HG03378 (cell line): ENCODE measurements around the gene B4GALNT4.
"Not testable (repeated sequence)": the region's sequence is repeated elsewhere in the genome, so short reads cannot be mapped to it uniquely, and the experiment has no call there.

ENCODE experiments used
- ATAC-seq: cut with Tn5 transposase; IDR thresholded peaks from one replicate; pipeline ENCODE4 v1.9.1; 2021; ENCODE audit warnings: mild to moderate bottlenecking, moderate library complexity; ENCODE audit not compliant: unreplicated experiment

B4GALNT4 gene

GRCh38 chr11:335779-336658 lies 33.3 kb upstream of the B4GALNT4 start:
- no peak for ATAC-seq

DNA sequence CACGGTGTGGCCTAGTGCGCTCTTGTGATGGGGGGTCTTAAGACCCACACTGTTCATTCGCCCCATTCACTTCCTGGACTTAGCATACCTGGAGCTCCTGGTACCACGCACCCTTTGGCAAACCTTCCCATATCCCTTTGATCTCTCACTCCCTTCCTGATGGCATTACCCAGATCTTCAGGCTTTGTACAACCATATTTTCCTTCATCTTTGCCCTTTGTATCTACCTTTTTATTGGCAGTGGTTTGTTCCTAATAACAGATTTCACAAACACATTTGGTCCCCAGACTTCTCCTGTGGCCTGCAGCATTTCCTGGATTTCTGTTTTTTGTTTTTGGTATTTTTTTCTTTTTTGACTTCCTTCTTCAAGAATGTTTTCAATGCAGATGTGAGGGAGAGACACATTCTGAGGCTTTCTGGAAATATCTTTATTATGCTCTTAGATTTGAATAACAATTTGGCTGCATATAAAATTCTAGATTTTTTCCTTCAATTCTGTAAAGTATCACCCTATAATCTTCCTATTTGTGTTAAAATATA lies 32.6 kb upstream of the B4GALNT4 start:
- no peak for ATAC-seq

DNA sequence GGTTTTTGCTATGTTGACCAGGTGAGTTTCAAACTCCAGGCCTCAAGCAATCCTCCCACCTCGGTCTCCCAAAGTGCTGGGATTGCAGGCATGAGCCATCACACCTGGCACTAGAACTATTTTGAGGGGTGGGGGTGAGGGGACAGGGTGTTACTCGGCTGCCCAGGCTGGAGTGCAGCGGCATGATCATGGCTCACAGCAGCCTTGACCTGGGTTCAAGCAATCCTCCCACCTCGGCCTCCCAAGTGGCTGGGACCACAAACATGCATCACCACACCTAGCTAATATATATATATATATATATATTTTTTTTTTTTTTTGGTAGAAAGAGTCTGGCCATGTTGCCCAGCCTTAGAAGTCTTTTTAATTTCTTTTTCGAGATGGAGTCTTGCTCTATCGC lies 31.6 kb upstream of the B4GALNT4 start:
- ATAC-seq: no peak

- no peak for ATAC-seq
Observed at GRCh38 chr11:339963-340362, 29.3 kb upstream of the B4GALNT4 start.

GRCh38 chr11:340539-341512 lies 28.5 kb upstream of the B4GALNT4 start:
- ATAC-seq: no peak

DNA sequence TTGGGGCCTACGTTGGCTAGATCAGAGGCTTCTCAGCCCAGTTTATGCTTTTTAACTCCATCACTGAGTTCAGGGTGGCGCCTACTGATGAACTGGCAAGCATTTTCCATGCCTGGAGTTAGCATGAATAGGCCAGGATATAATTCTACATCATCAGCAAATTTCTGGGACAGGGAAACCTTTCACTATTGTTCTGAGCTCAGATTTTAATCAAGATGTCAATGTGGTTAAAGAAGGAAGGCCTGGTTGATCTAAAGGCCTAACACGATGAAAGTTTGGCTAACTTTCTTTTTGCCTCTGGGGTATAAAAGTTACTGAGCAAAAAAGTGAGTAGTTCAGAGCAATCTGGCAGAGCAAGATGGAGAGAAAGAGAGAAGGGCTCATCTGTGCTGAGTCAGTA lies 27.0 kb upstream of the B4GALNT4 start:
- no peak for ATAC-seq

DNA sequence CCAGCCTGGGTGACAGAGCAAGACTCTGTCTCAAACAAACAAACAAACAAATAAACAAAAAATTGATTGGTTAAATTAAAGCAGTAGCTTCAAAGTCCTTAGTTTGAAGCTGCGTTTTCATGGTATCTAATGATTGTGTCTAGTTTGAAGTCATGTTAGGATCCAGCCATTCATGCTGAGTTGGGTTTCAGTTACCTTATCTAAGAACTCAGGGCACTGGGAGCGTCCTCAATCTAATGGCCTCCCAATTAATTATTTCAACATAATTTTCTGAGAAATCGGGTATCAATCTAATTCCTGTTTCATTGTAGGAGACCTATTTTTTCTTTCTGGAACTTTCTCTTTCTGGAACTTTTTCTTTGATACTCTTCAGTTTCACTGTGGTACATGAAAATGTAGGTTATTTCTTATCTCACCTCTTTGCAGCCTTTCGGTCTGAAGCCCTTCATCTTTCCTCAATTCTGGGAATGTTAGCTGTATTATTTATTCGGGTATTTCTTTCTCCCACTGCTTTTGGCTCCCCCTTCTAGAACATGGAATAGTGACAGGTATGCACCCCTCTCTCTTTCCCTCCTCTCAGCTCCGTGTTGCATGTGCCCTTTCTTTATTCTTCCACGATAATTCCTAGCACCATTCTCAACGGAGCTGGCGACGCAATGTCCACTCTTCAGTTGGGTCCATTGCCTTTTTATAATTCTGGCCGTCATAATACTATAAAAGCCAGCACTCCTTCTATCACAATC lies 24.3 kb upstream of the B4GALNT4 start:
- no peak for ATAC-seq

GRCh38 chr11:346529-346928 lies 22.8 kb upstream of the B4GALNT4 start:
- ATAC-seq: no peak

DNA sequence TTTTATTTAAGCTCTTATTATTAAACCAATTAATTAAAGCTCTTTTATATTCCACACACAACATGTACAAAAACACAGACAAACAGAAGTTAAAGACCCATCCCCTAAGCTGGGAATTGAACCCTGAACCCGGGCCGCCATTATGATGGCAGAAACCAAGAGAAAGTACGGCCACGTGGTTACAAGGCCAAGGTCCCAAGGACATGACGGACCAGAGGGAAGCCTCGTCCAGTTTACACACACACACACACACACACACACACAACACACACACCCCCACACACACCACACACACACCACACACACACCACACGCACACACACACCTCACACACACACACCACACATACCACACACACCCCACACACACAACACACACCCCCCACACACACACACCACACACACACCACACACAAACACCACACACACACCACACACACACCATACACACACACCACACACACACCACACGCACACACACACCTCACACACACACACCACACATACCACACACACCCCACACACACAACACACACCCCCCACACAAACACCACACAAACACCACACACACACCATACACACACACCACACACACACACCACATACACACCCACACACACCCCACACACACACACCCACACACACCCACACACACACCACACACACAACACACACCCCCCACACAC lies 19.9 kb upstream of the B4GALNT4 start:
- ATAC-seq: not testable (repeated sequence)

- not testable (repeated sequence) for ATAC-seq
Observed at GRCh38 chr11:350033-350722, 19.1 kb upstream of the B4GALNT4 start.

DNA sequence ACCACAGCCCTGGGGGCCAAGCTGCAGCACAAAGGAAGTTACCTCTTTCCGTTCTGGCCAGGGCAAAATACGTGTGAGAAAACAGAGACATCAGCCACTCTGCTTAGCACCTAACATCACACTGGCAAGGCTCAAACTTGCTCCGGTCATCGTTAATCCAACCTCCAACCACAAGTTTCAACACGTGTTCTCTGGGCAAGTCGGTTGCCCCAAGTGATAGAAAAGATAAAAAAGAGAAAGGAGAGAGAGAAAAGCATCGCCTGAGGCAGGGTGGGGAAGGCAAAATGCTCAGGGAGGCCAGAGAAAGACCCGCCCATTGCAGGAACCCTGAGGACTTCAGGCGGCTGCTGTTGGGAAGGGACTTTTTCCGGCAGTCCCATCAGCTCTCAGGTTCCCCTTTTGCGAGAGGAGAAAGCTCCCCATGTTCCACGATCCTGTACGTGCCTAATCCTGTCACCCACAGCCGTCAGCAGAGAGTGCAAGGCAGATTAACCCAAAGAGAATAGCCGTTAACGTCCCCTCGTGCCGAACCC lies 18.5 kb upstream of the B4GALNT4 start:
- no peak for ATAC-seq

GRCh38 chr11:351411-351810 lies 17.9 kb upstream of the B4GALNT4 start:
- no peak for ATAC-seq

DNA sequence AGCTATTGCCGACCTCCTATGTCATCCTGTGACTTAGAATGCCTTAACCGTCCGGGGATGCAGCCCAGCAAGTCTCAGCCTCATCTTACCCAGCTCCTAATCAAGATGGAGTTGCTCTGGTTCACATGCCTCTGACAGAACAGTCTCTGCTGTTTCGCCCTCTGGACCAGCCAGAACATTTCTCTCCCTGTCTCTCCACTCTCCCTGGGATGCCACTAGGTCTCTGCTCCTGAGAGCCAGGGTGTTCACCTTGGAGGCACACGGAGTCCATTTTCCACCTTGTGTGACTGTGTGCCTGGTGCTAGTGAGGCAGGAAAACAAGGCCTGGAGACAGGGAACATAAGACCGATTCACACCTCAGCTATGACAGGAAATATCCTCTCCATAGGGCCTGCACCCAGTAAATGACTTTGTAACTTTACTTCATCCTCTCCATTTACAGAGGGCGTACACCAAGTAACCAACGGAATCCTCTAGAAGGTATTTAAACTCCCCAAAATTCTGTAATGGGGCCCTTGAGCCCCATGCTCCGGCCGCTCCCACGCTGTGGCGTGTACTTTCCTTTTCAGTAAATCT lies 16.8 kb upstream of the B4GALNT4 start:
- ATAC-seq: no peak

DNA sequence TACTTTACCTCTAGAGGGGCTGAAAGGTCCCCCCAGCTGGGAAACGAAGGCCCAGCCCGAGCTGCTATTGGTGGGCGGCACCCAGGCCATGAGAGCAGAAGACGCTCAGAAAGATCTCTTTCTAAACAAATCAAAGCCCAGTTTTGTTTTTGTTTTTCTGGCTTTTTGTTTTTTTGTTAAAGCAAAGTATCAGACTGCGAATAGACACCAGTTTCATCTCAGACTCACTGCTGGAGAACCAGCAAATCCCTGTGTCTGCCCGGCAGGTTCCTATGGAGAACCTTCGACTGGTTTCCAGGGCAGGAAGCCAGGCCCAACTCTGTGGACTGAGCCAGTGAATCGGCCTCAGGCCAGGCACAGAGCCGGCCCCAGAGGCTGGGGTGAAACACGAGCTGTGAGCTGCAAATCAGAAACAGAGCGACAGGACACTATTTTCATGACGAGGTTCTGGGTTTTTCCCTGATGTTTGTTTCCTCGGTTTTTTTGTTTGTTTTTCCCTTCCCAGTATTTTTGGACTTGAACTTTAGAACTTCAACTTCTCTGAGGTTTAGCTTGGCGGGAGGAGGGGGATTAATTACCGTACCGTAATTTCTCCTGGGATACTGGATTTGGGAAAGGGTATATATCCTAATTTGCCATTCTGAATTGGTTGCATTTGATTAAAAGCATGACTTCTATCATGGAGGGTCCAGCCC lies 16.0 kb upstream of the B4GALNT4 start:
- no peak for ATAC-seq

GRCh38 chr11:355581-356458 lies 13.5 kb upstream of the B4GALNT4 start:
- no peak for ATAC-seq

- no peak for ATAC-seq
Observed at GRCh38 chr11:356610-357009, 12.7 kb upstream of the B4GALNT4 start.

DNA sequence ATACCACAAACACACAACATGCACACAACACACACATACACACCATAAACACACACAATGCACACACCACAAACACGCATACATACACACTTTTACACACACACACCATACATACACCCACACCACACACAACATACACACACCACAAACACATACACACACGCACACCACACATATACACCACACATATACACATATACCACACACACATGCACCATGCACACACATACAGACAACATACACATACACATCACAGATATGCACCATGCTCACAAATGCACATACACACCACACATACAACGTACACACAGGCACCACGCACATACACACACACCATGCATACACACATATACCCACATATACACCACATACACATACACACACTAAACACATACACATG lies 11.7 kb upstream of the B4GALNT4 start:
- ATAC-seq: no peak
